Endothelial cell of umbilical vein (primary cell): ENCODE measurements around the gene LACTB. TPM values are rescaled to one million over a fixed set of nuclear protein-coding genes. Genes with fewer than 3 reads are reported as not detected.

Experiments used
- BruUV-seq: library from RNA; stranded (reverse); fragments of 400-500 nt; replicated peaks from 2 replicates; lab custom pipeline; 2021; lab: Mats Ljungman, UMichigan
- CTCF ChIA-PET: fragments of 300-600, 350-600 bp; sonication (Branson Sonifier 250); formaldehyde crosslinking; loops from one replicate; lab custom pipeline; 2021; ENCODE audit warnings: antibody characterized with exemption, inconsistent platforms; lab: Charles Lee
- POLR2A ChIA-PET: fragments of 300-600, 350-600 bp; sonication (Branson Sonifier 250); formaldehyde crosslinking; loops from one replicate; lab custom pipeline; 2021; ENCODE audit warnings: antibody characterized with exemption, inconsistent platforms; lab: Charles Lee
- DNase-seq: peaks from one replicate; pipeline ENCODE4 v3.0.0-alpha.2; 2011; ENCODE audit warnings: low read depth, low spot score
- FAIRE-seq: peaks from 2 replicates; lab custom pipeline; 2011; peaks lifted over from hg19 to GRCh38; lab: Jason Lieb, UNC
- H2AFZ ChIP-seq: 2 replicates; pipeline ENCODE4 v1.6.0; 2012; ENCODE audit warnings: low read depth, low read length, control low read depth, inconsistent platforms
- H3K27ac ChIP-seq: 2 replicates; pipeline ENCODE4 v1.5.1; 2011; ENCODE audit warnings: low read depth, mild to moderate bottlenecking, control low read depth, low read length, moderate library complexity; ENCODE audit not compliant: insufficient read depth
- H3K27me3 ChIP-seq, 2 experiments: 2 replicates each; pipeline versions ENCODE4 v1.6.0 to v1.6.1; 2011; ENCODE audit warnings: low read length in 2 of 2, mixed read lengths in 1 of 2; ENCODE audit not compliant: control insufficient read depth in 2 of 2, insufficient read depth in 2 of 2
- H3K36me3 ChIP-seq, 2 experiments: 2 replicates in 1 of 2; 3 replicates in 1 of 2; pipeline ENCODE4 v1.5.1; 2011; ENCODE audit warnings: low read length in 2 of 2, mild to moderate bottlenecking in 1 of 2, moderate library complexity in 1 of 2; ENCODE audit not compliant: control insufficient read depth in 2 of 2, insufficient read depth in 2 of 2; ENCODE audit errors: extremely low read depth in 1 of 2
- H3K4me1 ChIP-seq: 3 replicates; pipeline ENCODE4 v1.5.1; 2011; ENCODE audit warnings: mild to moderate bottlenecking, low read length; ENCODE audit not compliant: control insufficient read depth, insufficient read depth; ENCODE audit errors: extremely low read depth
- H3K4me2 ChIP-seq: 2 replicates; pipeline ENCODE4 v1.6.1; 2011; ENCODE audit warnings: low read length, control low read depth, mixed read lengths; ENCODE audit not compliant: insufficient read depth
- H3K4me3 ChIP-seq, 3 experiments: fragments of 200-600 bp in 1 of 3; sonication (generic), shearing (Covaris generic) in 1 of 3; replicated peaks in 1 of 3; 2 replicates each; pipeline ENCODE4 v1.5.1; 2011 to 2016; ENCODE audit warnings: control low read depth in 3 of 3, low read length in 3 of 3, mild to moderate bottlenecking in 2 of 3, inconsistent platforms in 1 of 3, low read depth in 1 of 3, moderate library complexity in 1 of 3; ENCODE audit not compliant: insufficient read depth in 1 of 3
- H3K79me2 ChIP-seq: 2 replicates; pipeline ENCODE4 v1.6.0; 2012; ENCODE audit warnings: low read length, inconsistent platforms; ENCODE audit not compliant: control insufficient read depth, insufficient read depth
- H3K9ac ChIP-seq: replicated peaks from 2 replicates; pipeline ENCODE3; 2011; ENCODE audit warnings: low read length, control low read depth; ENCODE audit not compliant: insufficient read depth; ENCODE audit errors: extremely low read depth
- H3K9me1 ChIP-seq: replicated peaks from 3 replicates; pipeline ENCODE4 v1.6.0; 2011; ENCODE audit warnings: mild to moderate bottlenecking, low read length; ENCODE audit not compliant: control insufficient read depth, insufficient read depth; ENCODE audit errors: extremely low read depth
- H3K9me3 ChIP-seq: replicated peaks from 2 replicates; pipeline ENCODE4 v1.5.1; 2012; ENCODE audit warnings: low read length, inconsistent platforms; ENCODE audit not compliant: control insufficient read depth, insufficient read depth
- H4K20me1 ChIP-seq: replicated peaks from 2 replicates; pipeline ENCODE3; 2011; ENCODE audit warnings: mild to moderate bottlenecking, low read length; ENCODE audit not compliant: control insufficient read depth, insufficient read depth; ENCODE audit errors: extremely low read depth
- CTCF ChIP-seq, 2 donors: IDR thresholded peaks; 1 replicate in 1 of 2; 2 replicates in 1 of 2; pipeline ENCODE4 v1.5.1; 2011; ENCODE audit warnings: low read length in 2 of 2, mild to moderate bottlenecking in 2 of 2, moderate library complexity in 2 of 2, control low read depth in 1 of 2, inconsistent platforms in 1 of 2, low read depth in 1 of 2; ENCODE audit not compliant: insufficient read depth in 1 of 2; ENCODE audit errors: extremely low read depth in 1 of 2
- GATA2 ChIP-seq: IDR thresholded peaks from 2 replicates; pipeline ENCODE4 v1.7.0; 2011; ENCODE audit warnings: low read depth, mild to moderate bottlenecking, moderate library complexity, mixed read lengths, low read length; ENCODE audit not compliant: insufficient read length, insufficient read depth
- JUN ChIP-seq: IDR thresholded peaks from 2 replicates; pipeline ENCODE4 v1.6.1; 2011; ENCODE audit warnings: borderline replicate concordance, low read depth; ENCODE audit not compliant: insufficient read length, insufficient read depth
- MAX ChIP-seq: IDR thresholded peaks from 2 replicates; pipeline ENCODE4 v1.6.1; 2011; ENCODE audit not compliant: insufficient read depth, insufficient read length
- POLR2A ChIP-seq: IDR thresholded peaks from 2 replicates; pipeline ENCODE4 v1.6.1; 2012; ENCODE audit warnings: low read depth, mild to moderate bottlenecking, control low read depth, low read length
- POLR2AphosphoS5 ChIP-seq: IDR thresholded peaks from 2 replicates; pipeline ENCODE4 v1.6.1; 2012; ENCODE audit warnings: low read depth, mild to moderate bottlenecking, control low read depth, low read length, moderate library complexity; ENCODE audit not compliant: insufficient read depth
- dilution Hi-C: fragments of 300-500 bp; cut with MboI; formaldehyde crosslinking; loops from one replicate; pipeline ENCODE4 v1.15.0; 2019; ENCODE audit warnings: low sequenced_read_pairs; ENCODE audit not compliant: extremely low pct_ligation_motif_present
- intact Hi-C: fragments of 100-400 bp; cut with micrococcal nuclease; formaldehyde crosslinking; loops from one replicate; pipeline ENCODE4 v1.10.0; 2022
- polyA plus RNA-seq, 4 experiments: library from polyadenylated mRNA; depleted of rRNA in 3 of 4; stranded (reverse) in 3 of 4; unstranded in 1 of 4; fragments of >200 nt; gene quantifications; 2 replicates each; pipeline versions ENCODE4 v1.2.1 to v1.2.3, GENCODE V29; 2011 to 2012; ENCODE audit warnings: missing spikeins in 1 of 4
- total RNA-seq: library from RNA; stranded (reverse); gene quantifications from 2 replicates; pipeline ENCODE4 v1.2.3, GENCODE V29; 2021

Gene LACTB
- total and polyA plus RNA-seq, 2 donors (not counting 3 experiments of a cell fraction or from before 2014, with no cell fraction given): 14.0 to 26.1 TPM

- dilution Hi-C loops: no loop called here
- no TSS peak for BruUV-seq
- CTCF ChIA-PET: interaction anchor here (0.6 to 1.5 kb wide), 2 partner anchors 11 to 115 kb away, joined by 3 read pairs; no protein-coding TSS in a partner anchor
Measured at GRCh38 chr15:63172376-63172775, 50.7 kb downstream of the LACTB start.

More at GRCh38 chr15:63172376-63172775, 50.7 kb downstream of the LACTB start:
- no peaks in the 10 kb centered on the region for H3K9me3 ChIP-seq
- no peaks in the 10 kb centered on the region for H3K79me2 ChIP-seq
- no peak overlapping the region for H3K4me2 ChIP-seq
- TF ChIP-seq JUN: no peak
- TF ChIP-seq MAX: no peak
- no peak for TF ChIP-seq CTCF (IDR thresholded peaks at IDR 0.05; ENCODE audit: extremely low read depth in 1 of 2, insufficient read depth in 1 of 2, low read depth in 1 of 2, low read length in 2 of 2)
- no peak for TF ChIP-seq POLR2A
- no peak for TF ChIP-seq POLR2AphosphoS5
- TF ChIP-seq GATA2: no peak
- no peak overlapping the region for H3K27ac ChIP-seq
- no peaks in the 10 kb centered on the region for H3K36me3 ChIP-seq
- POLR2A ChIA-PET: no interaction called here
- H3K4me1 ChIP-seq: no peaks in the 10 kb centered on the region
- no peaks in the 10 kb centered on the region for H3K27me3 ChIP-seq
- H2AFZ ChIP-seq: no peak overlapping the region
- no peak for DNase-seq
- intact Hi-C loops: no loop called here
- FAIRE-seq: no peak
- H3K9me1 ChIP-seq: no peaks in the 10 kb centered on the region
- no peaks in the 10 kb centered on the region for H4K20me1 ChIP-seq
- no peak overlapping the region for H3K4me3 ChIP-seq
- no peak overlapping the region for H3K9ac ChIP-seq
